ENCODE results near the gene NOG.

The NOG gene

GRCh38 chr17:56636265-56636664 lies 42.8 kb downstream of the NOG start:
- DNase-seq (ENCODE audit: low spot score): no peak

- no peak for DNase-seq (ENCODE audit: low spot score)
Observed at GRCh38 chr17:56637254-56637653, 43.8 kb downstream of the NOG start.

- no peak for DNase-seq (ENCODE audit: low spot score)
Observed at GRCh38 chr17:56638591-56639051, 45.1 kb downstream of the NOG start.

- no peak for DNase-seq (ENCODE audit: low spot score)
Observed at GRCh38 chr17:56639517-56639916, 46.0 kb downstream of the NOG start.

DNA sequence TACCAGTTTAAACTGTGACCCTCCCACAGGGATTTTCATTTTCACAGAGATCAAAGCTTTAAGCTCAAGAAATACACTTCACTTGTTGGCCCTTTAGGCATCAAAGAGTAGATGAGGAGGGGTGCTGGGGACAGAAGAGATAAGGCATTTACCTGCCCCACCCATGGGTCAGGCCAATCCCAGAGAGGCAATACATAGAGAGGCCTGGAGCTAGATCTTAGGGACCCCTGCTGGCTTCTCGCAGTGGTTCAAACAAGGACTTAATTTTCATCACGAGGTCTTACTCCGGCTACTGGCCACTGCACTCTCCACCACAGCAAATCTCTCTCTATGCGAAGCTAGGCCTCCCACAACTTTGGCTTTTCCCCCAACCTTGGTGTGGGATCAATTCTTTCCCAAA lies 46.6 kb downstream of the NOG start:
- DNase-seq (ENCODE audit: low spot score): no peak

- no peak for DNase-seq (ENCODE audit: low spot score)
Observed at GRCh38 chr17:56641373-56641772, 47.9 kb downstream of the NOG start.

DNA sequence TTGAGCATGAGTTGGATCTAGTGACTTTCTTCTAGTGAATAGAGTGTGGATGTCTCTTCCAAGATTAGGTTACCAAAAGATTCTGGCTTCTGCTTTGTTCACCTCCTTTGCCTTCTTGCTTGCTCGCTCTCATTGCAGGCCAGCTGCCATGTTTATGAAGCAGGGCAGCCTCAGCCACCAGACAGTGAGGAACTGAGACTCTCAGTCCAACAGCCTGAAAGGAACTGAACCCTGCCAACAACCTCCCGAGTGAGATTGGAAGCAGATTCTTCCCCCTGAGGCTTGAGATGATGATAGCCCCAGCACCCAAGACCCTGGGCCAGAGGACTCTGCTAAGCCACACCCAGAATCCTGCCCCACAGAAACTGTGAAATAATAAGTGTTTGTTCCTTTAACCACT lies 48.4 kb downstream of the NOG start:
- DNase-seq (ENCODE audit: low spot score): no peak

GRCh38 chr17:56642424-56642823 lies 48.9 kb downstream of the NOG start:
- no peak for DNase-seq (ENCODE audit: low spot score)
